OCI-M2 (cell line): ENCODE data around the gene OSBPL5.

ENCODE experiments used
- DNase-seq: peaks from one replicate; lab custom pipeline; 2025; ENCODE audit not compliant: unreplicated experiment; lab: John Stamatoyannopoulos, UW

The OSBPL5 gene

DNA sequence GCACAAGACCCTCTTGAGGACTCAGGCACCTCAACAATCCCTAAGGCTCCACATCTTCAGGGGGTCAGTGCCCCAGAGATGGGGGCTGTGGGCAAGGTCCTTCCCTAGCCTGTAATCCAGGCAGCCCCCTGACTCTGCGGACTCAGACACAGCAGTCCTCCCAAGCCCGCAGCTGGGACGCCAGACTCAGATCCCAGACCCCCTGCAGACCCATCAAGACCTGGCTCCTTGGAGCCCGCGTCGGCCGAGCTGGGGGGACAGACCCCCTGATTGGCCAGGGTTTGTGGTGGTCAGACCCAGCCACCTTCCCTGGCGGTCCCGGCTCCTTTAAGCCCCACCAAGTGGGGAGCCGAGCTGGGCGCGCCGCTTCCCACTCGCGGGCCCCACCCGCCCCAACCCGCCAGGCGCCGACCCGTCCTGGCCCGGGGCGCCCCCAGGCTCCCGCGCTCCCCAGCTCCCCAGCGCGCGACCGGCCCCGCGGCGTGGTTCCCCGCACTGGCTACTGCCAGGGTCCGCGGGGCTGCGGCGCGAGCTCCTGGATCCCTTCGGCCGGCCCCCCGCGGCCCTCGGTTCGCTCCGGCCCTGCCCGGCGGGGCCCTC is 458 bp downstream of the OSBPL5 start:
- DNase-seq = no peak

DNA sequence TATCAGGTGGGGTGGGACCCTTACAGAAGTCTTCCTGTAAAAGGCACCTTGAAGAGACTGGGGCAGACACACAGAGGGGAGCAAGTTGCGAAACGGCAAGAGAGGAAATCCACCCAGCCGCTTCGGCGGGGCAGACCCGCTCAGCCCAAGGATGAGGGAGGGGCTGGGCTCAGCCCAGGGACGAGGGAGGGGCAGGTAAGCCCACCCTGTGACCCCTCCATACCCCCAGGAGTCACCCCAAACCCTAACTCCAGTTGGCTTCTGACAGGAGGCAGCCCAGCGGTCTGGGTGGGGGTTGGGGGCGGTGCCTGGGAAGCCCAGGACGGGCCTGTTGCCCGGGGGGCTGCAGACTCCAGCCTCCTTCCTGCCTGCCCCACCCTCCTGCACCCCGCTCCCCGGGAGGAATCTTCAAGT is 965 bp downstream of the OSBPL5 start:
- no peak for DNase-seq

DNA sequence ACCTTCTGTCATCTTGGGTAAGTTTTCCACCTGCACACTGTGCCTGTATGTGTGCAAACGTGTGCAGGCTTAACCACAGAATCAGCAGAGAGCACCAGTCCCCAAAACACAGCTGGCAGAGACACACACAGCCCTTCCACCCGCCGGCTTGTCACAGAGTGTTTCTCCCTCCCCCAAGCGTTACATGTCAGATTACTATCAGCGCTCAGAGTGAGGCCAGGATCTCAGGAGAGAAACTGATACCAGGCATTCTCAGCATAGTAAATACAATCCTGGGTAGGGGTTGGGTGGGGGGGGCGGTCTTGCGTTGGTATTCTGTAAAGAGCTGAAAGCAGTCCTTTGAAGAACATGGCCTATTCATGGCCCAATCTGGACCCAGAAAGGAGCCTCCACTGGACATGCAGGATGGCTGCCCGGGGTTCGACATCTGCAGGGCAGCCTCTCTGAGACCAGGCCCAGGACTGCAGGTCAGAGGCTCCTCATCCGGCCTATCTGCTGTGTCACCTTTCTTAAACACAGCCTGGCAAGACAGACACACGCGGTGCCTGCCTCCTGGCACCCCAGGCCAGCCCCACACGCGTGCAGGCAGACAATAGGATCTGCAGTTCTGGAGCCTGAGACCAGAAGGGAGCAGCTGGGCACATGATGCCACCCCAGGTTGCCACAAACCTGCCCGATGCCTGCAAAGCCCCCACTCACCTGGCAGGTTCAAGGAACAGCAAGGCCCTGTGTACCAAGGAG is 1.7 kb downstream of the OSBPL5 start:
- no peak for DNase-seq

DNA sequence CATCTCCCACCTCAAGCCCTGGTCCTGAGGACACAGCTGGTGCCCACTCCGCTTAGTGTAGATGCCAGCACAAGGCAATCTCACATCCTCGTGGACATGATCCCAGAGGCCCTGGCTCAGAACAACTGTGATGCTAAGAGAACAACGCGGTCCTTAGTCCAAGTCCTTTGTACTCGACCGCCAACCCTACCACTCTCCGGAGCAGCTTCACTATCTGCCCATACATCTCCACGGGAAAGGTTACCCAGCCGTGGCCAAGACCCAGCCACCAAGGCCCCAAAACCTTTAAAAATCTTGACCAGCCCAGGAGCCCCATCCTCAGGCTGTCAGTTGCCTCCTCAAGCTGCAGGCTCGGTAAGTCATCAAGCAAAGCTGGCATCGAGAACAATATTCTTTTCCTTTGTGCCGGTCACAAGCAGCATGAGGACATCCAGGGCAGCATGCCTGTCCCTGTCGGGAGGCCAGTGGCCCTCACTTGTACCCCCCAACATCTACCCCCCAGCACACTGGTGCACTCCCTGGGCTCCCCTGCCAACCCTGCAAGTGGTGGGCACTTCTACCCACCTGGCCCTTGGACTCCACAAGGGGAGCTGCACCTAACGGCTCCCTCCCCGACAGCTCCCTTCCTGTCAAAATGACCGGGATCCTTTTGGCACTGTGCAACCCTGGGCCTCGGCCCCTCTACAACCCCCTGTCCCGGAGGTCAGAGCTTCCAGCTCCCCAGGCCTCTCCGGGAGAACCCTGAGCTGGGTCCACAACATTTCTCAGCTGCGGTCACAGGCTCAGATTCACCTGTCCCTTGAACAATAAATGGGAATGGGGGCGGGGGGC is 2.5 kb downstream of the OSBPL5 start:
- DNase-seq = no peak

DNA sequence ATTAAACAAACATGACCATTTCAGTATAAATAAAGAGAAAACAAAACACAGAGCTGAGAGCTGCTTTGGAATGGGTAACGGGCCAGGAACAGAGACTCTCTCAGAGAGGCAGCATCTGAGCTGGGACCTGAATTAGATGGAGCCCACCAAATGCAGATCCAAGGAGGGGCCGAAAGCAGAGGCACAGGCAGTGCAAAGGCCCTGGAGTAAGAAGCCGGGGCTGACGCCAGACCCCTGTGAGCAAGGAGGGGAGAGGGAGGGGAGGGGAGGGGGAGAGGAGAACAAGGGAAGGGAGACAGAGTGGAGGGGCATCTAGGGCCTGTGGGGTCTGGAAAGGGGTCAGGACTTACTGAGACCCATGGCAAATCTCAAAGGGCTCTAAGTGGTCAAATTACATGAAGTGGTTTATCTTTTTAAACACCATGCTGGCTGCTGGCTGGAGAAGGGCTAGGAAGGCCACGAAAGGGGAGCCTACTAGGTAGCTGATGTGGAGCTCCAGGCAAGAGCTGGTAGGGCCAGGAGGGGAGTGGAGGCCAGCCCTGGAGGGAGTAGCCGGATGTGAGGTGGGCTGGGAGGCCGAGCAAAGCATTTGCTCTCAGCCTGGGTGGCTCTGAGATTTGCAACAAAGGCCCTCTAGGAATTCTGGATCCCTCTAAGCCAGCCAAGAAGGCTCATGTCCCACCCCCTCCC is 3.2 kb downstream of the OSBPL5 start:
- no peak for DNase-seq

DNA sequence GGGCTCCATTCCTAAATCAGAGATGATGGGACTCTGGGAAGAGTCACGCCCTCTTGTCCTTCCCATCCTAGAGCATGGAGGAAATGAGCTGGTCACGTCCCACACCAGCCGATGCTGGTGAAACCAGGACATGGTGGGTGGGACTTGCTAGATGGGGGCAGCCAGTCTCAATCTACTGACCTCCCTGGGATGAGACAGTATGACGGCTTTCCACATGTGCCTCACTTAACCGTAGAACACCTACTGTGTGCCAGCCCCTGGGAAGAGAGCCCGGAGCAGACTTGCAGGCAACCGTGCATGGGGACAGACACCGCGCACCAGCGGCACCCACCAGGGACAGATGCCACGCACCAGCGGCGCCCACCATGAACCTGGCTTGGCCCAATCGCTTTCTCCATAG is 3.8 kb downstream of the OSBPL5 start:
- no peak for DNase-seq

DNA sequence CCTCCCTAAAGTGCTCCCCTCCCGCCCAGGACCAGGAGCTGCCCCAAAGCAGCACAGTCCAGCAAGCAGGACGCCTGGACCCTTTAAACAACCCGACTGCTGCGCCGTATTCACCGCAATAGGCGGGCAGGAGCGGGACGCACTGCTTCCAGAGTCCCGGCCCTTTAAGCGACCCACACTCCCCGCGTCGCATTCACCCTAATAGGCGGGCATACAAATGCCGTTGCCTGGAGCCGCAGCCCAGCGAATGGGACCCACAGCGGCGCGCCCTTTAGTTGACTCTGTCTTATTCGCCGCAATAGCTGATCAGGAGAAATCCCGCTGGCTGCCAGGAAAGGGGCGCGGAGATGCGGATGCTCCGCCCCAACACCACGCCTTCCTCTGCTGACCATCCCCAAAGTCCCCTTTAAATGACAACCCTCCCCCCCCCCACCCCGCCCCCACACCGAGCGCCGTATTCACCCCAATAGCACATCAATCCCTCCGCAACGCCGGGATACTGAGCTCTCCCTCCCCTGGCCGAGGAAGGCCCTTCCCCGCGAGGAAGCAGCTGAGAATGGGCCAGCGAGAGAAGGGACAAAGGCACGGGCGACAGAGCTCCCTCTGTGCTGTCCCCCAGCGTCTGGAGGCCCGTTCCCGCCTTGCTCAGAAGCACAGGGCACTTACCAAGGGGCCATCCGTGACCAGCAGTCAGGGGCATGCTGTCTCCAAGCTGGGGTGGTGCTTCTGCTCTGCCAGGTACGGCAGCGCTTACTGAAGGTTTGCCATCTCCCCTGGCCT is 4.7 kb downstream of the OSBPL5 start:
- no peak for DNase-seq

DNA sequence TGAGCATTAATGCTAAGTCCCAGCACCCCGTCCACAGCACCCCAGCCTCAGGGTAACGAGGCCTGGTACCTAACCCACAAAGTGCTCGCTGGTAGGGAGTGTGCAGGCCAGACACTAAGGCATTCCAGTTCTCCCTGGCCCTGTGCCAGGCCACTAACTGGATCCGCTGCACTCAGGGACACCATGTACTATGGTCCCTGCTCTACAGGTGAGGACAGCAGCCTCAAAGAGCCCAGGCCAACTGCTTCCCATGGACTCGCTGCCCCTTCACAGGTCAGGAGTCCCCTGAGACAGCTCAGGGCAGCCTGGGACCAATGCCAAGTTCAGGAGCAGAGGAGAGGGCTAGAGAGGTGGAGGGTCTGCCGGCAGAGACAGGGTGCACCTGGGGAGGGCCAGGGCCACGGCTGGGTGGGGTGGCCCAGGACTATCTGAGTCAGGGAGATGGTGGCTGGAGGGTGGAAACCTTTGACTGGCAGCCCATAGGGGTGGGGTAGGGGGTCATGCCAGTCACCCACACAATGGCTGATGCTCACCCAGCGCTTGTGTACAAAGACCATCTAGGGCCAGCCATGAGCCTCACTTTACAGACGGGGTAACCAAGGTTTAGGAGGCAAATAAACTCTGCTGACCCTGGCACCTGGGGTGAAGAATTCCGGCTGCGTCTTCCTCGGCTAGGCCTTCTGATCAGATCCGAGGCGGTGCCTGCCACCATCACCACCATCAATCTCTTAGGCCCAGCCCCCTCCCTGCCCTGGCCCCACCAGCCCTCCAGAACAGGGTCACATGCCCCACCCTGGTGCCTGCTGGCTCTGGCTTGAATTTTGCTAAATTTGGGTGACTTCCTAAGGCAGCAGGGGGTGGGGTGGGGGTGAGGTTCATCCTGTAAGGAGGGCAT is 5.6 kb downstream of the OSBPL5 start:
- no peak for DNase-seq

DNA sequence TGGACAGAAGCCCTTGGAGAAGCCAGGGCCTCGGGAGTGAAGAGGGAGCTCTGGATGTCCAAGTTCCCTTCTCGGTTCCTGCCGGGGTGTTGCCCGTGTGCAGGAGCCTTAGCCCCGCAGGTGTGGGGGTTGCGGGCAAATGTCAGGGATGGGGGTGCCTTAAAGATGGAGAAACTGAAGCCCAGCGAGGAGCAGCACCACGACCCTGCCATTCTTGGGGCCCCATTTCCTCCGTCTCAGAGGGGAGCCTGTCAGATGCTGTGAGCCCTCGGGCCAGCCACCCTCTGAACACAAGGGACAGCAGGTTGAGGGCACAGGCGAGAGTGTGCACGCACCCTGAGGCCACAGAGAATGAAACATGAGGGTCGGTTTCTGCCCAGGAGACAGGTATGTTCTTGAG is 6.3 kb downstream of the OSBPL5 start:
- no peak for DNase-seq

DNA sequence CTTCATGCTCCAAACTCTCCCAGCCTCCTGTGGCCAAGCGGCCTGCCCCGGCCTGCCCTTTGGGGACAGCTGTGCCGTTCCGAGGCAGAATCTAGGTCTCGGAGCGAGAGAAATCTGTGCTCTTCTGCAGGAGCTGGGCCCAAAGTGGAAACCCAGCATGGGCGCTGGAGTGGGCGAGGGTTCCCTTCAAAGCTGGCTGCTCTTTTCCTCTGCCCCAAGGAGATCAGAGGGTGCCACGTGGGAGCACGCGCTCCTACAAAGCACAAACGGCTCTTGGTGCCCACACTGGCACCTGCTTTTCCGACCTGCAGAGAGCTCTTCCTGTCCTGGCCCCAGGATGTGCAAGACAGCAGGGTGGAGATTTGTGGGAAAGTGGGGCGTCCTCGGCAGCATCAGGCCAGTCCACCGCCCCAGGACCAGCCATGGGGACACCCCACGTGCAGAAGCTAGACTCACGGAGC is 6.9 kb downstream of the OSBPL5 start:
- no peak for DNase-seq

DNA sequence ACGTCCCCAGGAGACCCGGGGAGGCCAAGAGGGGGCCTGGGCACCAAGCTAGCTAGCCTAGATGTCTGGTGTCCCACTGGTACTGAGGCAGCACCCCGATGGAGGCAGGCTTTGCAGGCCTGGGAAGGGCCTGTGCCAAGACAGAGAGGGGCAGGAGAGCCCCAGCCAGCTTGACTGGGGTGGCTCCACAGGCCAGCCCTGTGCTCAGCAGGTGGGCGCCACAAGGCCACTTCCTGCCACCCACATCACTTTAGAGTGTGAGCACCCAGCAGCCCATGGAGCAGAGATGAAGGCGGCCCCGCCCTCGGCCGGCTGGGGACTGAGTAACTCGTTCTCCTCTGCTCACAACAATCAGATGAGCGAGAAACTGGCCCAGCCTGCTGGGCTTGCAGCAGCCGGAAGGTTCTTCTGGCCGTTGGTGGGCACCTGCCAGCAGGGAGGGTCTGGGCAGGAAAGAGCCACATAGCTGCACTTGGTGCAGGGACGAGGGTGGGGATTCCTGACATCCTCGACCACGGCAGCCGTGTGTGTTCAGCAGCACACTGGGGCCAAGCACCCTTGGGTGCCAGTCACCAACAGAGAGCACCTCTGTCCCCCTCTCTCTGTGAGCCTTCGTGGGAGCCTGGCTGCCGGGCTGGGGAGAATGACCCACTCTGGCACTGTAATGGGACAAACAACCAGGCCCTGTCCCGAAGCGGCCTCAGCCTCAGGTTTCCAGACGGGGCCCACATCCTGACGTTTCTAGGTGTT is 7.6 kb downstream of the OSBPL5 start:
- no peak for DNase-seq

DNA sequence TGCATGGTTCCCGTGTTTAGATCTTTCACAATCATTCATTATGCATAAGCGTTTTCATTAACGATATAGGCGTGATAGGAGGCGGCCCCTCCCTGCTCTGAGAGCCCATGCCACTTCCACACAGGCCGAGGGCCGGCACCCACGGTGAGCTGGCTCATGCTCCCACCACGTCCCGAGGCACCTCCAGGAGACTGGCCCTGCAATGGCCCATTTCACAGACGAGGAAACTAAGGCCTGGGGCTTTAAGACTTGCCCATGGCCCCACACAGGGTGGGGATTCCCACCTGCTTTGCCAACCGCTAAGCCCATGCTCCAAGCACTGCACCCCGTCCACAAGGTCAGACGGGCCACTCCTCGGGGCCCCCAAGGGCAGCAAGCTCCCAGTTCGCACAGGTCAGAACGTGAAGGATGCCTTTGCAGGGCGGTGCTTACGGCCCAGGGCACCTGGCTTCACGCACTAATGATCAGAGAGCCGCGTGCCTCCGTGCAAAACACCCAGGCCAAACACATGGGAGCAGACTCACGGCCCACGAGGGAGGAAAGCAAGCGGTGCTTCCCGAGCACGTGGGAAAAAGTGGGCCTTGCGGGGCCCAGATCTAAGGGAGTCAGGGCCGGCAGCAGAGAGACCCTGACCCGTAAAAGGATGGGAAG is 8.3 kb downstream of the OSBPL5 start:
- DNase-seq = no peak

DNA sequence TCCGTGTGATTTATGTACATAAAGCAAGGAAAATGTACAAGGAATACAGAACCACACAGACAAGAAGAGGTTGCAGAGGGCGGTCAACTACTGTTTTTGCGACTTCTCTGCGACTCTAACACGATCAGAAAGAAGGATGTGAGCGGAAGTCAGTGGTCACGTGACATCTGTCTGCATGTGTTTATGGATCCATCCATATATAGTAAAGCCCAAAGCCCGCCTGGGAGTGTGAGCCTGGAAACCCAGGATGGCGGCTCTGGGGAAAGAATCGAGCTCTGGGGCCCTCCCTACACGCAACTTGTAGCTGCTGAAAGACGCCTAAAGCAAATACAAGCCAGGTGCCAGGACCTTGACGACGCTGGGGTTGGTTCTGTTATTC is 8.8 kb downstream of the OSBPL5 start:
- no peak for DNase-seq

DNA sequence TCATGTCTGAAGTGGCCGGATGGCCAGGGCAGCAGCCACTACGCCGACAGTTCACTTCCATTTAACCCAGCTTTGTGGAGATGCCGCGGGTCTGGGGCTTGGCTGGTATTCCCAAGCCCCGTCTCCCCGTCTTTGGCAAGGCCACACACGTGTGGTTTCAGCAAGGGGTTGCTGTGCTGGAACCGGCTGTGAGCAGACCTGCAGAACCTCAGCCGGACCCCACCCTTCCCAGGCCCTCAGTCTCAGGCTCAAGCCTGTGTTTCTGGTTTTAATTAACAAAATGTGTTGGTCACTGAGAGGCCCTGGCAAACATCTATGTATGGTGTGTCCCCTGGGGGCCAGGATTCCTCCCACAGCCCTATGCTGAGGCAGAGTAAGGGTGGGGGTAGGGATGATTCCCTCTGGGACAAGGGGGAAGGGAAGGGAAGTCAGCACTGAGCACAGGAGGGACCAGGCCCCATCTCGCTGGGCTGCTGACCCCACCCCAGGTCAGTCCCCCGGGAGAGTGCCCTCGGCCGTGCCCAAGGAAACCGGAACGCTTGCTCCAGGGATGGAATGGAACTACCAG is 9.3 kb downstream of the OSBPL5 start:
- DNase-seq = no peak

DNA sequence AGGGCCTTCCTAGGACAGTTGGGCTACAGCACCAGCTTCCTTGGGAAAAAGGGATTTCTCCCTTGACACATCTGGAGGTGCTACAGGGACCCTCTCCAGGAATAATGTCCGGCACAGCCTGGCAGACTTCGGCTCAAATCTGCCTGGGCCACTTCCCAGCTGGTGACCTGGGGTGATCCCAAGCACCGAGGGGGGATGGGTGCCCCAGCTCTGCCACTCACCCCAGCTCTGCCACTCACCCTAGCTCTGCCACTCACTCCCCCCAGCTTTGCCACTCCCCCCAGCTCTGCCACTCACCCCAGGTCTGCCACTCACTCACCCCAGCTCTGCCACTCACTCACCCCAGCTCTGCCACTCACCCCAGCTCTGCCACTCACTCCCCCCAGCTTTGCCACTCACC is 9.9 kb downstream of the OSBPL5 start:
- DNase-seq = no peak

DNA sequence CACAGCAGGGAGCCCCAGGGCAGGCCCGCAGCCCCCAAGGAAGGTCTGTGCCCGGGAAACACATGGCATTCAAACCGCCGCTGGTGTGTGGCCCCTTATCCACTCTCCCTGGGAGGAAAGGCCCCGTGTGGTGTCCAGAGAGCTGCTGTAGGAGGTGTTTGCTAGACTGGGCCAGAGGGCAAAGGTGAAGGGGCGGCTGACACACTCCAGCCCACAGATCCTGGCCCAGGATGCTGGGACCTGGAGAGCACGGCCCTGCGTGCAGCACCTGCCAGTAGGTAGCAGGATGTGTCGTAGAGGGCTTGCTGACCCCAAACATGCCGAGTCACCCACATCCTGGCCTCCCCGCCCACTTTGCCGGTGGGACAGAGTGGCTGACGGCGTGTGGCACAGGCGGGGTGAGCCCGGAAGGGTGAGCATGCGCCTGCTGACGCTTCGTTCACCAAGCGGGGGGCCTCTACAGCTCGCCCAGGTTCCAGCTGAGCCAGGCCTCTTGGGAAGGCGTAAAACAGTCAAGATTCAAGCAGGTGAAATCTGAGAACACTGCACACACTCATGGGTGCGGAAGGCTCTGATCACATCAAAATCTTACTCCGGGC is 11.0 kb downstream of the OSBPL5 start:
- DNase-seq = no peak

DNA sequence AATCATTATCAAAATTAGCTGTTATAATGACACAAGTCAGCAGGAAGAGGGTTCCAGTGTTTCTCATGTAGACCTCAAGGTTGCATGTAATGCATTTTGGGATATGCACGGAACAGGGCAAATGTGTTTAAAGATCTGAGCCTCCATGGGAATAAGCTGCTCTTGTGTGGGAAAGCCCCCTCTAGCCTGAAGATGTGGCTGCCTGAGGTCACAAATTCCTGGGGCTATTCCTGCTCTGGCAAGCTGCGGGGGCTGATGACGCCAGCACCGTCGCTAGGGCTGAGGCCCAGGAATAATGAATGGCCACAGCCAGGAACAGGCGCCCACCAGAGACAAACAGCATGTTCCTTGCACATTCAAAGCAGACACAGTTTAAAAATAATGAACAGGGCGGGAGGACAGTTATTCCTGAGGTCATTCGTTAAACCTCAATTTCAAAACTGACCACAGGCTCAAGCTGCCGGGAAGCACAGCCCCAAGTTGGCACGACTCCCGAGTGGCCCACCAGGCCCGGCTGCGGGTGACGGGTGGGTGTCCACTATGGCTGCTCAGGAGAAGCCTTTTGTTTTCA is 11.7 kb downstream of the OSBPL5 start:
- no peak for DNase-seq
